GM21528 (cell line): ENCODE data around the gene CNTF.
"Not testable (repeated sequence)": the region's sequence is repeated elsewhere in the genome, so short reads cannot be mapped to it uniquely, and the experiment has no call there.

Experiments used
- ATAC-seq: cut with Tn5 transposase; IDR thresholded peaks from one replicate; pipeline ENCODE4 v1.9.1; 2021; ENCODE audit warnings: mild to moderate bottlenecking, moderate library complexity; ENCODE audit not compliant: unreplicated experiment, low FRiP score

CNTF gene, protein sequence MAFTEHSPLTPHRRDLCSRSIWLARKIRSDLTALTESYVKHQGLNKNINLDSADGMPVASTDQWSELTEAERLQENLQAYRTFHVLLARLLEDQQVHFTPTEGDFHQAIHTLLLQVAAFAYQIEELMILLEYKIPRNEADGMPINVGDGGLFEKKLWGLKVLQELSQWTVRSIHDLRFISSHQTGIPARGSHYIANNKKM

DNA sequence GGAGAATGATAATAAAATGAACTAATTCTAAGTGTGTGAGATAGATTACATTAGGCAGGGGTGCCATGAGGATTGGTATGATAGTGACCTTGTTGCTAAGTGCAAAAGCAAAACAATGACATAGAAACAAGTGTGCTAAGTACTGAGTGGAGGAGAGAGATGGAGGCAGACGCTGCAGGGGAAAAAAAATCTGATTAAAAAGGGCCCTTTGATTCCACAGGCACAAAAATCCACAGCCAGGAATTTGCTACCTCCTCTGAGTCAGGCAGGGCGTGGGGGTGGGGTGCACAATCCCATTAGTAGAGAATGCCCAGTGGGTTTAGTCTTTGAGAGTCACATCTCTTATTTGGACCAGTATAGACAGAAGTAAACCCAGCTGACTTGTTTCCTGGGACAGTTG lies at the start of gene CNTF:
TSS of gene CNTF (plus strand) at position 322 of the 400 bp plus-strand sequence. CDS start 88 bp downstream, outside the sequence.
- no peak for ATAC-seq

DNA sequence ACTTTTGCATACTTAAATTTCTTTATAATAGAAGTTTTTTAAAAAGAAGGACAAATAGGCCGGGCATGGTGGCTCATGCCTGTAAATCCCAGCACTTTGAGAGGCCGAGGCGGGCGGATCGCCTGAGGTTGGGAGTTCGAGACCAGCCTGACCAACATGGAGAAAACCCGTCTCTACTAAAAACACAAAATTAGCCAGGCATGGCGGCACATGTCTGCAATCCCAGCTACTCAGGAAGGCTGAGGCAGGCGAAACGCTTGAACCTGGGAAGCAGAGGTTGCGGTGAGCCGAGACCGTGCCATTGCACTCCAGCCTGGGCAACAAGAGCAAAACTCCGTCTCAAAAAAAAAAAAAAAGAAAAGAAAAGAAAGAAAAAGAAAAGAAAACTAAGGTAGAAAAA lies 49.6 kb upstream of the CNTF start:
- not testable (repeated sequence) for ATAC-seq

DNA sequence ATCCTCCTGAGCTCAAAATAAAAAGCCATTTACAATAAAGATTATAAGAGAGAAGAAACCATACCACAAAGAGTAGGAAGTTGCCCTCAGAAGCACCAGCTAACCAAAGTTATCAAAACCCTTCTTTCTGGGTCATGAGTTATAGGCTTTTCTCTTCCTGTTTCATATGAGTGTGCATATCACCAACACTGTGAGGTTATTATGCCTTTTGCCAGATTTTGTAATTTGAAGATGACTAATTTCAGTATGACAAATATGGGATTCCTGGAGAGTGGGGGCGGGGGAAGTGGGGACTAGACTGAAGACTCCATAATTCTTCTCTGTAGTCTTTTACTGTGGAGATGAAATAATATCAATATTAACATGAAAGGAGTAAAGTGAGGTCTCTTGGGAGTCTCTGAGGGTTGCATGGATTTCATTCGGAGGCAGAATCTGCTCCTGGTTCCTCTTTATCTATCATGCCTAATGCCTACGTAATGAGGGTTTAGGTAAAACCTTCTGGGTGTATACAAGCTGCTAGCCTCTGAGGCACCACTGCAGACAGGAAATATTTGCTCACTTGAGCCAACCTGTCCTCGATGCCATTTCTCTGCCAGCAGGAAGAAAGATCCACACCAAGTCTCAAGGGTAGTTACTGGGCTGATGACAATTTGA lies 48.9 kb upstream of the CNTF start:
- peak; percentile 22 for ATAC-seq

DNA sequence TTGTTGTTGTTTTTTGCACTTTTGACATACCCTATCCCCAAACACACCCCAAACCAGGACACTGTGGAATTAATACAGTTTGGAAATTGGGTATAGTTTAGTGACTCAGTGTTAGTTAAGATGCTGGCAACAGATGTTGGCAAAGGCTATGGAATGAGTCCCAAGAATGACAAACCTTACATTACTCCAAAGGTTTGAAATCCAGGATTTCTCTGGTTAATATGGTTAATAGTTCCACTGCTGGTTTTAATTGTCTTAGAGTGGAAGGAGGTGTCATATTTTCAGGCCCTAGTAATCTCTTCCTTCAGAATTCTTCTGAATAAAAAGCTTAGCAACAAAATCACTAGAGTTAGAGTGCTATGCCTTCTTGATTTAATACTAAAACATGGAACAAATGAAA lies 47.6 kb upstream of the CNTF start:
- no peak for ATAC-seq

DNA sequence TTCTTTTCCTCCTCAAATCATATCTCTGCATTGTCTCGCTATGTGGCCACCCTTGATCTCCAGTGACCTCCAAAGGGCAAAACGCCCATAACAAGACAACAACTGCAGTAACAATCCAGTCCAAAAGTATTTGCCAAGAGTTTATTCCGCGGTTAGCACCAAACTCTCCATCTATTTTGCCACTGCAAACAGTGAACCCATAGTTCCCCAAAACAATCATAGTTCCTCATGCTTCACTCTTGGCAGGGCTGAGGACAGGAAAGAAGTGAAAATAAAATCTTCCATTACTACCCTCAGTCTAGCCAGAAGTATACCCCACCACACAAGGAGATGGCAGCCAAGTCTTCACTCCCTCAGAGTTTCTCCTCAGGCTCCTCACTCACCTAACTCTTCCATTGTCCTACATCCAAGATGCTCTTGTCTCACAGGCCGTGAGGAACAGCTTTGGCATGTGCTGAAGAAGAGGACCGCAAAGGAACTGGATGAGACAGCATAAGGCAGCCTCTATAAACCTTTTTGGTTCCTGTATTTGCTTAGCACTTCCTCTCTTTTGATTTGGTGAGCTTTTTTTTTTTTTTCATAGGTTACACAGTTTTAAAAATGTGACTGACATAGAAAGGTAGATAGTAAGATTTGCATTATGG lies 47.0 kb upstream of the CNTF start, which contains the start of gene LPXN:
TSS of gene LPXN (minus strand) at position 480 of the 644 bp plus-strand sequence. CDS start at position 396, 84 bp downstream.
- no peak for ATAC-seq

DNA sequence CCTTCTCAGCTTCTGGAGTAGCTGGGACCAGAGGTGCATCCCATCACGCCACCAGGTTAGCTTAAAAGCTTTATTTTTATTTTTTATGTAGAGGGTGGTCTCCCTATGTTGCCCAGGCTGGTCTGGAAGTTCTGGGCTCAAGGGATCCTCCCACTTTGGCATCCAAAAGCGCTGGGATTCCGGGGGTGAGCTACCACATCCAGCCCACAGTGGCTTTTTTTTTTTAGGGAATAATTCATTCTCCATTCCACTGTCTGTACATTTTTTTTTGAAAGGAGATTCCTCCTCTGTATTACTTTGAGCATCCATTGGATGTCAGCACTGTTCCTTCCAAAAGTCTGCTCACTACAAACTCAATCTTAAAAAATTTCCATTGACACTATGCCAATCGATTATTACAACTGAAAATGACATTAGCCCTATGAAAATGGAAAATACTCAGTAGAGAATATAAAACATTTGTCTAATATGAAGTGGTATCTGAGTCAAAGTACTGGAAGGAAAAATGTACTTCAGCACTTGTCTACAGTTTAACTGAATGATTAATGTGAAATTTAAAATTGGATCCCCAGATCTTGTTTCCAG lies 45.5 kb upstream of the CNTF start:
- ATAC-seq = no peak

DNA sequence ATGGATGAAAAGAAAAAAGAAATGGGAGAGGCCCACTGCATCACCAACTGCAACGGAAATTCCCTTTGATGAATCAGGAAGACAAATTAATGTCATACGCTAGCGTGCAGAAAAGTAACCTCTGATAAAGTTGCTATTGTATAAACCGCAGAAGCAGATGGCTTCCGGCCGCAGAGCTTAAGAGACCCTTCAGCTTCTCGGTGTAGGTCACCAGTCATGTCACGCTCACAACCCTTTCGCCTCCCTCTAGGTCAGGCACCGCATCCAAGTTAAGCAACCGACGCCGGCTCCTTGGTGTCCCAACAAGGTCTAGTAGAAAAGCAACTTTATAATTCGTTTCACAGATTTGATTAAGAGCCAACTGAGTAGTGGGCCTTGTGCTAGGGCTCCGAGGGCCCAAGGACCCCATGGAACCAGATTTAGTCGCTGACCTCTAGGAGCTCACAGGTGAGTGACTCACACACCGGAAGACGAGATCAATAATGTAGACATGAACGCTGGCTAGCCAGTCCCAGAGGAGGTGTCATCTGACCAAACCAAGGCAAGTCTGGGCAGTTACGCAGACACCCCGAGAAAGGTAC lies 44.8 kb upstream of the CNTF start:
- ATAC-seq = peak; percentile 51

DNA sequence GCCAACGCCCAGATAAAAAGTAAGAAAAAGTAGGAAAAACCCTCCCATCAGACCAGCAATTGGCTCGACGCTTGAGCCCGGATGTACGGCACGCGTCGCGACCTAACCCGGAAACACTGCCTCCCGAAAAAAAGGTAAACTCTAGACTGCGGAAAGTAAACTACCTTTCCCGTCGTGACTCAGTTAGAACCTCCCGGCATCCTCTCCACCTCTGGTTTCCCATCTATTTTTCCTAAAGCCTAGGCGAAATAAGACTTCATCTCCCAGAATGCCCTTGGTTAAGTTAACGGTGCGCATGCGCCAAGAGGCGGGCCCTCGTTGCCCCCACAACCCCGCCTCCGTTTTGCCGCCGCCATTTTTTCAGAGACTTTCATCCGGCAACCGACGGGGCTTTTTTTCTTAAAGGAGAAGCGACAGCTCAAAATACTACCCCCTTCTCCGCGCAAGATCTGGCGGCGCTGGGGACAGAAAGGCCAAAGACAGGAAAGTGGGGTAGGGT lies 44.3 kb upstream of the CNTF start:
- ATAC-seq = peak; percentile 28

DNA sequence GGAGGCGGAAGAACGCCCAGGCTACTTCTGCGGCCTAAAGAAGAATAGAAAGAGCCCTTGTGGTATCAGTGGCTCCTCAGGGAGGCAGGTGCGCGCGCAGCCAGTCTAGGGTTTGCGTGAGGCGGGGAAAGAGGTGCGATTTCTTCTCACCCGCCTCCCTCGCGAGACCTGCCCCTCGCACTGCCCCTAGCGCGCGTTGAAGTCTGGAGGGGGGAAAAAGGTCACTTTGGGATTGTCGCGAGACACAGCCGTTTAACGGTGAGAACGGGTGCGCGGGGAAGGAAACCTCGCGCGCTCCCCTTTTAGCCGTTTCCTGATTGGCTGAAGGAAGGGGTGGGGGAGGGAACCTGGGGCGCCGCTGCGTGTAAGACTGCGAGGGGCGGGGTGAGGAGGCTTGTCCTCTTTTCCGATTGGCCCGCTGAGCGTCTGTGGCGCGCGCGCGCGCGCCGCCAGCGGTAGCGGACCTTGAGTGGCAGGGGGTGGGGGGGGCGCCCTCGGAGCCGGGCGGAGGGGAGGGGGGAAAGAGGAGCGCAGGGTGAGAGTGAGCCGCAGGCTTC lies 43.8 kb upstream of the CNTF start, which contains the start of gene ZFP91:
TSS of gene ZFP91 (plus strand) at position 429 of the 557 bp plus-strand sequence. CDS start 219 bp downstream, outside the sequence.
- ATAC-seq = peak; percentile 35

DNA sequence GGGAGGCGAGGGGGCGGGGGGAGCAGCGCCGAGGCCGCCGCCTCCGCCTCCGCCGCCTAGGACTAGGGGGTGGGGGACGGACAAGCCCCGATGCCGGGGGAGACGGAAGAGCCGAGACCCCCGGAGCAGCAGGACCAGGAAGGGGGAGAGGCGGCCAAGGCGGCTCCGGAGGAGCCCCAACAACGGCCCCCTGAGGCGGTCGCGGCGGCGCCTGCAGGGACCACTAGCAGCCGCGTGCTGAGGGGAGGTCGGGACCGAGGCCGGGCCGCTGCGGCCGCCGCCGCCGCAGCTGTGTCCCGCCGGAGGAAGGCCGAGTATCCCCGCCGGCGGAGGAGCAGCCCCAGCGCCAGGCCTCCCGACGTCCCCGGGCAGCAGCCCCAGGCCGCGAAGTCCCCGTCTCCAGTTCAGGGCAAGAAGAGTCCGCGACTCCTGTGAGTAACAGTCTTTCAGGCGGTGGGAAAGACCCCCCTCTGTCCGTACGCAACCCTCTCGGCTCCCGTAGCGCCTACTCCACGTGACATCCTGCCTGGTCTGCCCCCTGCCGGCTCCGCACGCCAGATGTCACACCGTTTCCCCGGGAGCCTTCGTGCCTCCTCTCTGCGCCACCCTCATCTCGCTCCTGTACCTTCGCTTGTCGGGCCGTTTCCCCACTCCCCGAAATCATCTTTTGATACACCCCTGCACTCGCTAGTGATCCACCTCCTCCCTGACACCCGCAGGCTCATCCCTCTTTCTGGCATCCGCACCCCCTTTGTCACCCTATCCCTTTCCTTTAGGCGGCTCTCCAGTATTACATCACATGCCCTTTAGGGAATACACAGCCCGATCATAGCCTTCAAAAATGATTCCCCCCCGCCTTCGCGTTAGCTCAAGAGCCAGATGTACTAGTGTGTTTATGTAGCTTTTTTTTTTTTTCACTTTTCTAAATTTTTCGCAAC lies 43.0 kb upstream of the CNTF start:
- ATAC-seq = peak; percentile 52

DNA sequence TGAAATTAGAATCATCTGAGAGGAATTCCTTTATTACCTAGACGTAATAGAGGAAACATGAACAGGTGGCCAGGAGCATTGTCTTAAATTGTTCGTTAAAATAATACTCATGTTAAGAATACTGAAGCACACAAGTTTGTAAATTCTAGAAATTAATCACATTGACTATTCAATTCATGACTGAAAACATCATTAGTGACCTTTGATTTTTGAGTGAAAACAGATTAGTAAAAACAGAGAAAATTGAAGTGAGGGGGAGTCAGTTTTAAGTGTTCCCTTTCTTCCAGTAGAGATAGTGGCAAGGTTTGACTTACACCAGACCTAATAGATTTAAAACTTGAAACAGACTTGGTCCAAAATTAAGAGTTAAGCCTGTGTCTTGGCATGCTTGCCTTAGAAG lies 42.2 kb upstream of the CNTF start:
- ATAC-seq = no peak

DNA sequence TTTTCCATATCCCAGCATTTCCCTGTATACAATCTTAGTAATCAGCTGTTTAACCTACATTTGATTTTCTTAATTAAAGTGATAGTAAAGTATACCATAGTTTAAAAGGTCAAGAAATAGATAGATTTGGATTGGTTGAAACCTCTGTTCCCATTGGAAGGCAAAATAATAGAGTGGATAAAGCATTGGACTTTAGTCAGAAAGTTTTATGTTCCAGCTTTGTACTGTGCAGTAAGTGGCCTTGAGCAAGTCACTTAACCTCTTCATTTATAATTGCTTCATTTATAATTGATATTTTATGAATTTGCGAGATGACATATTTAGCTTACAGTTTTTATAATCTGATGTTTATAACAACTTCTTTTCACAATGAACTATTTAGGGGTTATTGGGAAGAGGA lies 40.0 kb upstream of the CNTF start:
- no peak for ATAC-seq

DNA sequence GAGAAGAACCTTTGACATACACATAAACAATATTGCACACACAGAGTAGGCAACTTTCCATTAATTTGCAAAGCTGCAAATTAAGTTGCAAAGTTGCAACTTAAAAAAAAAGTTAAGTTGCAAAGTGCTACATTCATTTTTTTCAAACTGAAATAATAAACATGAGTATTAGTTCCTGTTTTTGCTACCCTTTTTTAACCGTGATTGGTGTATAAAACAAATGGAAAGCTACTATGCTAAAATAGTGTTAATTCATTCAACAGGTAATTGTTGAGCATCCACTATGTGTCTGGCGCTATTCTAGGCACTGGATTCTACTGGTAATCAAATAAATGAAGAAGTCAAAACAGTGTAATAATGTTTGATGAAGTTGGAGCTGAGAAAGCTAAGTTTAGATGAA lies 35.5 kb upstream of the CNTF start:
- ATAC-seq = no peak

DNA sequence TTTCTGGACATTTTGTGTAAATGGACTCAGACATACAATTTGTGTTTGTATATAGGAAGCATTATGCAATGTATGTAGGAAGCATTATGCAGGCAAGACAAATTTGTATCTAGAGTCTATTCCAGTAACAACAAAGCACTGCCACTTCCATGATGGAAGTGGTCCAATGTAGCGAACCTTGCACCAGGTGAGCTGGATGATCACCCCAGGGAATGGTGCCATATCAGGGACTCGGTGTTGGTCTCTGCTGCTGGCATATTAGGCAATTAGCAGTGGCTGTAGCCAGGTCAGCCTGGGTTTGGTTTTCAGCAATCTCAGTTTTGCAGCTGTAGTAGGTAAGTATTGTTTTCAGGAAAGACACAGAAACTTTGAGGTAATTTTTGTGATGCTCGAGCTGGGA lies 30.8 kb upstream of the CNTF start:
- ATAC-seq = no peak

DNA sequence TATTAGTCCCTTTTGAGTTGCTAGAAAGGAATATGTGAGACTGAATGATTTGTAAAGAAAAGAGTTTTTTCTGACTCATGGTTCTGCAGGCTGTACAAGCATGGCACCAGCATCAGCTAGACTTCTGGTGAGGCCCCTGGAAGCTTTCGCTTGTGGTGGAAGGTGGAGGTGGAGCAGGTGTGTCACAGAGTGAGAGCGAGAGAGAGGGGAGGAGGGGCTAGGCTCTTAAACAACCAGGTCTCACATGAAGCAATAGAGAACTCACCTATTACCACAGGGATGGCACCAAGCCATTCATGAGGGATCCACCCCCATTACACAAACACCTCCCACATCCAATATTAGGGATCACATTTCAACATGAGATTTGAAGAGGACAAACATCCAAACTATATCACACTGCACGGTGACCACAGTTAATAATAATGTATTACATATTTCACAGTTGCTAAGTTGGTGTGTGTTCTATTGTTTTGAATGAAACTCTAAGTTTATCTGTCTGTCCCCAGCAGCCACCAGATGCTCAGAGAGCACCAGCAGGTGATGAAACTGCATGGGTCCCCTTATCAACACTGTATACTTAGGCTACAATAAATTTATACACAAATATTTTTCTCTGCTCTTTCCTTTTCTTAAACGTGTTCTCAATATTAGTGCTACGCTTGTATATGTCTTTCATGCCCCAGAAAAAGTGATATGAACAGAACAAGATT lies 29.5 kb upstream of the CNTF start:
- ATAC-seq = no peak

DNA sequence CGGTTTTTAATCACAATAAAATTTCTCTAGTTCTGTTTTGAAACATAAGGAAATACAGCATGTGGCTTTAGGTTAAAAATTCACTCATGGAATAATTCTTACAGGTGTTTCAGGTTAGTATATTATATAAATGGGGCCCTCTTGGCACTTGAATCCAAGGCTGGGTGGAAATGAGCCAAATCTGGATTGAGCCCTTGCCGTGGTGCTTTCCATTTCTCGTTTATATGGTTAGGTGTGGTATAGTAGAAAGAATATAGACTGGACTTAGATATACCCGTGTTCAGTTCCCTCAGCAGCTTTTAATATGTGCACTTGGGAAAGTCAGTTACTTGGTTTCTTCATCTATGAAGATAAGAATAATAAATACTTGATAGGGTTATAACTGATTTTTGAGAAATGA lies 27.6 kb upstream of the CNTF start:
- no peak for ATAC-seq

DNA sequence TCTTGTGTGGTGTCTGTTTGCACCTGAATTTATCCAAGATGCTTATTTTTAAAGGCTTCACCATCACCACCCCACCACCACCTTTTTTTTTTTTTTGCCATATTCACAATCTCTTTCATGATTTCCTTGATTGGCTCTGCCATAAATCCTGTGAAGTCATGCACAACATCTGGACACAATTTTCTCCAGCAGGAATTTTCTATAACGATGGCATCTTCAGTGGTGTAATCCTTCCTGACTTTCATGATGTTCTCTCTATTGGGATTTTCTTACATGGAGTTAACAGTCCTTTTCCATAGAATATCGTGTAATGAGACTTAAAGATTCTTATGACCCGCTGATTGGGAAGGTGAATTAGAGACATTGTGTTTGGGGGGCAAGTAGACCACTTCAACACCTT lies 25.8 kb upstream of the CNTF start:
- no peak for ATAC-seq

DNA sequence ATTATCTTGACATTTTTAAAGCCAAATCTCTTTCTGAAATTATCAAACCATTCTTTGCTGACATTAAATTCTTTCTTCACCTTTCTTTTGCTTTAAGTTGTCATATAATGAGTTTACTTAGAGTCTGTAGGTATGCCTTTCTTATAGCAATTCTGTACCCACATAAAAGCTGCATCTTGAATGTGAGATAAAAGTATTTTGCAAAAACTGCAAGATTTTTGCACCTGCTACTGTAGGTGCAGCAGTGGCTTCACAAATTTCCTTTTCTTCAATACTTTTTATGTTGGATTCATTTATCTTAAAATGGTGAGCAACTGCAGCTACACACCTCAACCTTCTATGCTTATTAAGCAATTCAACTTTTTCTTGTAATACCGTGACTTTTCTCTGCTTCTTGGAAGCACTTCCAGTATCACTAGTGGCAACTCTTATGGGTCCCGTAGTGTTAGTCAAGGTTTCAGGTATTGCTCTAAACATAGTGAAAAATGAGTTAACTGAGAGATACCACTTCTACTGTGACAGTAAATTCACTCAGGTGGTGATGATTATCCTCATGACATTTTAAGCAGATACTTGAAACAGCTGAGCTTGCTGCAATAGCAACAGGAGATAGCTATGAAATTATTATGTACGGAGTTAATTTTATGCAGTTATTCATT lies 24.9 kb upstream of the CNTF start:
- ATAC-seq = no peak
